ENCODE results near the gene PDIK1L. TPM values are rescaled to one million over a fixed set of nuclear protein-coding genes. Genes with fewer than 3 reads are reported as not detected.
A peak's percentile ranks its signal among the peaks of the same experiment; 100 is the strongest.

Gene PDIK1L
- polyA plus RNA-seq, 2 donors, result 2.6 to 3.7 TPM

DNA sequence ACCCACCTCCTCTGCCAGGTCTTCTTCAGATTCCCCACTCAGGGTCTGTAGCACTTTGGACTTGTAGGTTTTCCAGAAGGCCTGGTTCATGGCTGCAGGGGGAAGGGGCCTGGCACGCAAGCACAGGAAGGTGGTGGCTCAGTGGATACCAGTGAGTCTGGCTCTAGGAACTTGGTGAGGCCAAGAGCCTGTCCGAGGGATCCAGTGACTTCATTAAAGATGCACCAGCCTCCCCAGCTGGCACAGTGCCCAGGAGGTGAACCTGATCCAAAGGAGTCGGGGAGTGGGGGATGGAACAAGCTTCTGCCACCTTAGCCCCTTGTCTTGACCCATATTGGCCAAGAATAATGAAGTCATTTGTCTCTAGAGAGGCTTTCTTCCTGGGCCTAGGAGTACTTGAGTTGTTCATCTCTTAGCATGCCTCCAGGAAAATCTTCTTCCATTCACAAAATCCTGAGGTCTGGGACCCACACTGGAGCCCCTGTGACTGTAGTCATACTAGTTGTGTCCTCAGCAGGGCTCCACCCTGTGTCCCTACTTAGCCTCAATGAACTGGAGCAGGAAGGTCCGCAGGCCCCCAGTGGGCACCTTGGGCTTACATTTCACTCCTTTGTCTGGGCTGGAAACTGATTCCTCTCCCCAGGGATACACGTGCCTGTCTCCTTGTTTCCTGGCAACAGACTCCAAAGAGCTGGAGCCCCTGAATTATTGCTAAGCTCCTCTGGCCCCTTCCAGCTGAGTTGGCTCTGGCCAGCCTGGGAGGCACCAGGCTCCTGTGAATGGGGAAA lies 57.0 kb downstream of the PDIK1L start, which contains the start of gene C1orf232:
Gene C1orf232 (minus strand): TSS at position 554 of the 788 bp plus-strand sequence. CDS start 464 bp downstream, at position 90.
- Histone ChIP-seq H3K9me3 (ENCODE audit: control insufficient read depth in 2 of 2, insufficient read depth in 1 of 2, low read depth in 1 of 2, low read length in 1 of 2) (no peaks in the 10 kb centered on the region), H3K4me1 (ENCODE audit: control insufficient read depth in 2 of 2, insufficient read depth in 2 of 2, low read length in 1 of 2) (peaks cover 0 to 12% of the 10 kb centered on the region in 2 donors), H3K36me3 (ENCODE audit: control insufficient read depth in 2 of 2, insufficient read depth in 2 of 2, low read length in 1 of 2) (peaks cover 0 to 3% of the 10 kb centered on the region in 2 donors), H3K4me3 (ENCODE audit: low read depth in 1 of 2, low read length in 2 of 2) (peak within 1 kb of the TSS; percentile 80 to 94), H3K27ac (ENCODE audit: low read depth in 2 of 2, low read length in 1 of 2) (peak within 1 kb of the TSS; percentile 63 to 87), H3K27me3 (ENCODE audit: control insufficient read depth in 1 of 2, insufficient read depth in 2 of 2, low read length in 2 of 2) (no peaks in the 10 kb centered on the region)
- 65% methylated on average over 5 of the region's 5 CpGs for WGBS, 2 donors

DNA sequence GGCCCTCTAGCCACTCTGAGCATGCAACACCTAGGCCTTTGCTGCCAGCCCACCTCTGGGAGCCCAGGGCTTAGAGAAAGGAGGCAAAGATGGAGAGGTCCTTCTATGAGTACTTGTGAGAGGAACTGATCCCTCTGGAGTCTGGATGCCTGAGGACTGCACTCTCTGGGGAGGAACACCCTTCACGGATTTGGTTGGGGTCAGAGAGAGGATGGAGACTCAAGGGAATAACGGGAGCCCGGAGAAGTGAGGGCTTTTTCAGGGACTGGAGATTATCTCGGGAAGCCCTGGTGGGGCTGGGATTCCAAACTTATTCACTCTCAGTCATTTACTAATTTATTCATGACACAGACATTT lies 57.6 kb downstream of the PDIK1L start:
- Histone ChIP-seq H3K4me1 (ENCODE audit: control insufficient read depth in 2 of 2, insufficient read depth in 2 of 2, low read length in 1 of 2) (peaks cover 0 to 11% of the 10 kb centered on the region in 2 donors), H3K27me3 (ENCODE audit: control insufficient read depth in 1 of 2, insufficient read depth in 2 of 2, low read length in 2 of 2) (no peaks in the 10 kb centered on the region), H3K4me3 (ENCODE audit: low read depth in 1 of 2, low read length in 2 of 2) (no peak overlapping the region), H3K36me3 (ENCODE audit: control insufficient read depth in 2 of 2, insufficient read depth in 2 of 2, low read length in 1 of 2) (peaks cover 0 to 3% of the 10 kb centered on the region in 2 donors), H3K27ac (ENCODE audit: low read depth in 2 of 2, low read length in 1 of 2) (peak overlapping the region in 1 of 2 donors; percentile 38), H3K9me3 (ENCODE audit: control insufficient read depth in 2 of 2, insufficient read depth in 1 of 2, low read depth in 1 of 2, low read length in 1 of 2) (no peaks in the 10 kb centered on the region)
- 63 to 65% methylated on average over 4 of the region's 4 CpGs for WGBS, 2 donors

DNA sequence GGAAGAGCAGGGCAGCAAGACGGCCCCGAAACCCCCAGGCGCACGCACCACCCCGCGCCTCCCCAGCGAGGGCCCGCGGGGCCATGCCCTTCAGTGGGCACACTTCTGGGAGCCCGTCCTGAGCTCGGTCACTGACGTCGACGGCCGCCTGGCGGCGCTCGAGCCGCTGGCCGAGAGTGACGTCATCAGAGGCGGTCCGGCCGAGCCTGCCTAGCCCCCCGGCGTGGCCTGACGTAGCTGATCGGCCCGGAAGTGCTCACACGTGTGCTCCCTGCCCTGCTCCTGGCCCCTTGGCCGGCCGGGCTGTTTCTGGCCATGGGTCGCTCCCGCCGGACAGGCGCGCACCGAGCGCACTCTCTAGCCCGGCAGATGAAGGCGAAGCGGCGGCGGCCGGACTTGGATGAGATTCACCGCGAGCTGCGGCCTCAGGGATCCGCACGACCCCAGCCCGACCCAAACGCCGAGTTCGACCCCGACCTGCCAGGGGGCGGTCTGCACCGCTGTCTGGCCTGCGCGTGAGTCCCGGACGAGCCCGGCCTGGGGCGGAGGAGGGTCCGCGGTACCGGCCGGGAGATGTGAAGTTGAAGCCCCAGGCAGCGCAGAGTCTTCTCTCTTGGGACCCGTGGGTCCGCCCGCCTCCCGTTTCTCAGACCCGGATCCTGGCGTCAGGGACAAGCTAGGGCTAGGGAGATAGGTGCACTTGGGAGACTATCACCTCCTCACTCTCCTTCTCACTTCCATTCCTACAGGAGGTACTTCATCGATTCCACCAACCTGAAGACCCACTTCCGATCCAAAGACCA lies 58.2 kb downstream of the PDIK1L start, which contains the start of gene ZNF593:
Gene ZNF593 (plus strand): TSS at position 240 of the 803 bp plus-strand sequence. CDS start 76 bp downstream, at position 316.
- Histone ChIP-seq H3K27ac (ENCODE audit: low read depth in 2 of 2, low read length in 1 of 2) (peak within 1 kb of the TSS; percentile 63 to 87), H3K9me3 (ENCODE audit: control insufficient read depth in 2 of 2, insufficient read depth in 1 of 2, low read depth in 1 of 2, low read length in 1 of 2) (no peaks in the 10 kb centered on the region), H3K4me3 (ENCODE audit: low read depth in 1 of 2, low read length in 2 of 2) (peak within 1 kb of the TSS; percentile 80 to 94), H3K36me3 (ENCODE audit: control insufficient read depth in 2 of 2, insufficient read depth in 2 of 2, low read length in 1 of 2) (peaks cover 0 to 3% of the 10 kb centered on the region in 2 donors), H3K27me3 (ENCODE audit: control insufficient read depth in 1 of 2, insufficient read depth in 2 of 2, low read length in 2 of 2) (no peaks in the 10 kb centered on the region), H3K4me1 (ENCODE audit: control insufficient read depth in 2 of 2, insufficient read depth in 2 of 2, low read length in 1 of 2) (peaks cover 0 to 11% of the 10 kb centered on the region in 2 donors)
- WGBS, 2 donors, result 1 to 2% methylated on average over 64 to 76 of the region's 76 CpGs

DNA sequence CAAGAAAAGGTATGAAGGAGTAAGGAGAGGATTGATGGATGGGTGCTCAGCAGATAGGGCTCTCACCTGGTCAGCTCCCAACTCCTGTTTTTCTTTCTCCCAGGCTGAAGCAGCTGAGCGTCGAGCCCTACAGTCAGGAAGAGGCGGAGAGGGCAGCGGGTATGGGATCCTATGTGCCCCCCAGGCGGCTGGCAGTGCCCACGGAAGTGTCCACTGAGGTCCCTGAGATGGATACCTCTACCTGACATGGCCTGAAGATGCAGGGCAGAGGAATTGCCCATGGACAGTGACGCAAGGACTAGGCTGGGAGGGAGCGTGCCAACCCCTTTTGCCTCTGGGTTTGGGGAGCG lies 58.8 kb downstream of the PDIK1L start:
- H3K36me3 ChIP-seq (ENCODE audit: control insufficient read depth in 2 of 2, insufficient read depth in 2 of 2, low read length in 1 of 2), result peaks cover 0 to 3% of the 10 kb centered on the region in 2 donors
- WGBS, 2 donors, result 57 to 61% methylated on average over 9 of the region's 9 CpGs
- peaks cover 0 to 11% of the 10 kb centered on the region in 2 donors for H3K4me1 ChIP-seq (ENCODE audit: control insufficient read depth in 2 of 2, insufficient read depth in 2 of 2, low read length in 1 of 2)
- H3K27ac ChIP-seq (ENCODE audit: low read depth in 2 of 2, low read length in 1 of 2), result peak overlapping the region in 1 of 2 donors; percentile 87
- H3K27me3 ChIP-seq (ENCODE audit: control insufficient read depth in 1 of 2, insufficient read depth in 2 of 2, low read length in 2 of 2), result no peaks in the 10 kb centered on the region
- no peaks in the 10 kb centered on the region for H3K9me3 ChIP-seq (ENCODE audit: control insufficient read depth in 2 of 2, insufficient read depth in 1 of 2, low read depth in 1 of 2, low read length in 1 of 2)
- H3K4me3 ChIP-seq (ENCODE audit: low read depth in 1 of 2, low read length in 2 of 2), result peak overlapping the region; percentile 80 to 94

DNA sequence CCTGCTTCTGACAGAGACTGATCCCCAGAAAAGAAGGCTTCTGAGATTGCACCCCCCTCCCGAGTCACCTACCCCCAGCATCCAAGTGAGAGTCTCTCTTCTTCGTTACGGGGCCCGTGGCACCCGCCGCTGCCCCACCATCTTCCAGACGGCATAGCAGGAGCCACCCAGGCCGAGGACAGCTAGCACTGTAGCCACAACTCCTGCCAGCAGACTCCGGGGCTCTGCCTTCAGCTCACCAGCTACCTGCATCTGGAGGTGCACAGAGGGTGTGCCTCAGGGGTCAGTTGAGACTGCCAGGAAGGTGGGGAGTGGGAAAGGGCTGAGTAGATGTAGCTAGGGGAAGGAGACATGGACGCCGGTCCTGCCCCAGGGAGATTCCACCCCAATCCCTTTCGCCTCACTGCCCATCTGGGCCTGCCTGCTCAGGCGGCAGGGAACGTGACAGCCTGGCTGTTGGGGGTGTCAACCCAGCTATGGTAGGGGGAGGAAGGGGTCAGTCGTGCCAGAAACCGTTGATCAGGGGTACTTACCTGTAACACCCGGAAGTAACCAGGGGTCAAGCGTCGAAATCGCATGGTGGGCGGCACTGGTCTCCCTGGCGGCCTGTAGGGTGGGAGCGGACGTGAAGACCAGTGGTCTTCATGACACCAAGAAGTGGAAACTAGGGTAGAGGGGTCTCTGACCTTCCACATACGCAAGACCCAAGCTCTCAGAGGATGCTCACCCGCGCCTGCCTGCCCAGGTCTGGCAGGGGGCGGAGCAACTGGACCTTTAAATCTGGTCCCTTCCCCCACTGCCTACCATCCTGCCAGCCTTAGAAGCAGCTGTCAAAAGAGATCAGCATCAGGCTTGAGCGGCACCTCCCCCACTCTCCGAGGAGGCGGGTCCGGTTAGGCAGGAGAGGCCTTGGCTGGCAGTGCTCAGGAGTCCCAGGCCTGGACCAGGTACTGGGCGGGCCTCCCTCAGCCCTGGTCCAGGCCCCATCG lies 59.8 kb downstream of the PDIK1L start, which contains the start of gene ZNF593OS:
Gene ZNF593OS (minus strand): TSS at position 749 of the 989 bp plus-strand sequence. CDS start 171 bp downstream, at position 578.
- WGBS, 2 donors, result 90 to 93% methylated on average over 34 of the region's 34 CpGs
- H3K9me3 ChIP-seq (ENCODE audit: control insufficient read depth in 2 of 2, insufficient read depth in 1 of 2, low read depth in 1 of 2, low read length in 1 of 2), result no peaks in the 10 kb centered on the region

More for the DNA sequence above, 59.8 kb downstream of the PDIK1L start, which contains the start of gene ZNF593OS:
- no peak within 1 kb of the TSS for H3K27ac ChIP-seq (ENCODE audit: low read depth in 2 of 2, low read length in 1 of 2)
- H3K4me1 ChIP-seq (ENCODE audit: control insufficient read depth in 2 of 2, insufficient read depth in 2 of 2, low read length in 1 of 2), result peaks cover 0 to 11% of the 10 kb centered on the region in 2 donors
- H3K27me3 ChIP-seq (ENCODE audit: control insufficient read depth in 1 of 2, insufficient read depth in 2 of 2, low read length in 2 of 2), result no peaks in the 10 kb centered on the region
- peak within 1 kb of the TSS in 1 of 2 donors; percentile 80 for H3K4me3 ChIP-seq (ENCODE audit: low read depth in 1 of 2, low read length in 2 of 2)
- H3K36me3 ChIP-seq (ENCODE audit: control insufficient read depth in 2 of 2, insufficient read depth in 2 of 2, low read length in 1 of 2), result peaks cover 0 to 3% of the 10 kb centered on the region in 2 donors

Other genes starting within 250 kb of the PDIK1L start
- gene PAQR7, start 236.1 kb upstream of the PDIK1L start, polyA plus RNA-seq, result 10 to 100 TPM in 1 of 2 donors, 1 to 10 TPM in 1; 9.5 to 14.3 TPM
- gene STMN1, start 205.4 kb upstream of the PDIK1L start, polyA plus RNA-seq, result 100 to 1,000 TPM; 115 to 137 TPM
- gene PAFAH2, start 113.8 kb upstream of the PDIK1L start, polyA plus RNA-seq, result 1 to 10 TPM; 5.7 to 5.8 TPM
- gene EXTL1, start 90.0 kb upstream of the PDIK1L start, polyA plus RNA-seq, result under 1 TPM; 0.09 to 0.45 TPM
- gene SLC30A2, start 65.7 kb upstream of the PDIK1L start, polyA plus RNA-seq, result under 1 TPM in 1 of 2 donors, not detected in 1; 0.01 TPM
- under 1 TPM; 0.10 to 0.19 TPM for gene TRIM63, start 44.2 kb upstream of the PDIK1L start, polyA plus RNA-seq
- 1 to 10 TPM in 1 of 2 donors, under 1 TPM in 1; 0.94 to 1.6 TPM for gene FAM110D, start 47.3 kb downstream of the PDIK1L start, polyA plus RNA-seq
- not detected for gene C1orf232, start 57.1 kb downstream of the PDIK1L start, polyA plus RNA-seq
- 10 to 100 TPM; 42.3 to 63.3 TPM for gene ZNF593, start 58.1 kb downstream of the PDIK1L start, polyA plus RNA-seq
- under 1 TPM; 0.12 to 0.22 TPM for gene ZNF593OS, start 60.0 kb downstream of the PDIK1L start, polyA plus RNA-seq
- gene CNKSR1, start 65.7 kb downstream of the PDIK1L start, polyA plus RNA-seq, result 10 to 100 TPM; 18.7 to 31.9 TPM
- gene CATSPER4, start 78.8 kb downstream of the PDIK1L start, polyA plus RNA-seq, result not detected
- gene CEP85, start 122.4 kb downstream of the PDIK1L start, polyA plus RNA-seq, result 1 to 10 TPM; 5.3 to 5.9 TPM
- 100 to 1,000 TPM; 170 to 299 TPM for gene SH3BGRL3, start 168.3 kb downstream of the PDIK1L start, polyA plus RNA-seq
- 10 to 100 TPM; 10.1 to 16.0 TPM for gene UBXN11, start 194.8 kb downstream of the PDIK1L start, polyA plus RNA-seq
- 10 to 100 TPM; 17.0 to 20.6 TPM for gene CD52, start 206.1 kb downstream of the PDIK1L start, polyA plus RNA-seq
- 100 to 1,000 TPM; 163 to 275 TPM for gene CRYBG2, start 242.3 kb downstream of the PDIK1L start, polyA plus RNA-seq

All from esophagus (tissue), 2 donors.